Measurements from ENCODE around the gene MT2A. TPM values are rescaled to one million over a fixed set of nuclear protein-coding genes. Genes with fewer than 3 reads are reported as not detected.

Gene MT2A
- total RNA-seq, 2 donors from 2014 or later: 20.0 to 211 TPM

- peaks cover 40% of the 10 kb centered on the region for H3K4me1 ChIP-seq
- H3K9me3 ChIP-seq: no peaks in the 10 kb centered on the region
- TF ChIP-seq POLR2A (IDR thresholded peaks at IDR 0.05): no peak
- no peak for TF ChIP-seq CTCF (IDR thresholded peaks at IDR 0.05)
- WGBS, 2 donors: 89 to 95% methylated on average over 2 of the region's 2 CpGs
- H3K4me3 ChIP-seq: no peak overlapping the region
- intact Hi-C loops (cut with DNase I): no loop called here
- no peaks in the 10 kb centered on the region for H3K36me3 ChIP-seq (replicated peaks in 1 of 2; ENCODE audit: insufficient read depth in 1 of 2, low read depth in 2 of 2)
- no peak overlapping the region for H3K27ac ChIP-seq
- ATAC-seq: no peak
- DNase-seq: no peak
- H3K27me3 ChIP-seq: no peaks in the 10 kb centered on the region
Observed at GRCh38 chr16:56623637-56624036, 15.3 kb downstream of the MT2A start.

- Histone ChIP-seq H3K4me3 (peak within 1 kb of the TSS; percentile 29 to 40), H3K36me3 (replicated peaks in 1 of 2; ENCODE audit: insufficient read depth in 1 of 2, low read depth in 2 of 2) (no peaks in the 10 kb centered on the region), H3K4me1 (peaks cover 30% of the 10 kb centered on the region), H3K9me3 (no peaks in the 10 kb centered on the region), H3K27me3 (no peaks in the 10 kb centered on the region), H3K27ac (peak within 1 kb of the TSS; percentile 93 to 98 (median 98))
- WGBS, 2 donors: 0 to 4% methylated on average over 23 to 62 of the region's 62 CpGs
- DNase-seq (peak; percentile 86 to 96 (median 90)), ATAC-seq (peak; percentile 88)
- TF ChIP-seq CTCF (IDR thresholded peaks at IDR 0.05) (peak in 1 of 7 experiments; percentile 21), POLR2A (IDR thresholded peaks at IDR 0.05) (peak; percentile 92 to 99 (median 99))
- intact Hi-C loops (cut with DNase I): no loop called here
Observed at GRCh38 chr16:56625140-56625942, 17.0 kb downstream of the MT2A start, which contains the start of gene MT1E. MT1E (plus strand) TSS chr16:56625781; CDS start chr16:56625852, 71 bp downstream.

- Histone ChIP-seq H3K27me3 (no peaks in the 10 kb centered on the region), H3K36me3 (replicated peaks in 1 of 2; ENCODE audit: insufficient read depth in 1 of 2, low read depth in 2 of 2) (no peaks in the 10 kb centered on the region), H3K9me3 (no peaks in the 10 kb centered on the region), H3K27ac (peak overlapping the region; percentile 93 to 98 (median 98)), H3K4me1 (peaks cover 30% of the 10 kb centered on the region), H3K4me3 (peak overlapping the region; percentile 29 to 40)
- ATAC-seq (peak; percentile 69), DNase-seq (peak; percentile 71 to 87 (median 80))
- WGBS, 2 donors: 4 to 6% methylated on average over 14 to 16 of the region's 16 CpGs
- intact Hi-C loops (cut with DNase I): no loop called here
- no peak for TF ChIP-seq CTCF (IDR thresholded peaks at IDR 0.05)
- no peak for TF ChIP-seq POLR2A (IDR thresholded peaks at IDR 0.05)
Observed at GRCh38 chr16:56625943-56626654, 17.7 kb downstream of the MT2A start.

GRCh38 chr16:56626685-56627084 lies 18.3 kb downstream of the MT2A start:
- H3K27ac ChIP-seq: peak overlapping the region; percentile 93 to 98 (median 98)
- no peaks in the 10 kb centered on the region for H3K27me3 ChIP-seq
- DNase-seq (peak in 2 of 4 donors; percentile 29 to 54), ATAC-seq (no peak)
- TF ChIP-seq POLR2A (IDR thresholded peaks at IDR 0.05): no peak
- TF ChIP-seq CTCF (IDR thresholded peaks at IDR 0.05): no peak
- H3K4me1 ChIP-seq: peaks cover 36% of the 10 kb centered on the region
- no peaks in the 10 kb centered on the region for H3K36me3 ChIP-seq (replicated peaks in 1 of 2; ENCODE audit: insufficient read depth in 1 of 2, low read depth in 2 of 2)
- 13 to 19% methylated on average over 6 to 7 of the region's 7 CpGs for WGBS, 2 donors
- intact Hi-C loops (cut with DNase I): no loop called here
- no peaks in the 10 kb centered on the region for H3K9me3 ChIP-seq
- H3K4me3 ChIP-seq: peak overlapping the region; percentile 29 to 40
